GM23338 (cell line): ENCODE measurements around the gene GATAD2A. TPM values are rescaled to one million over a fixed set of nuclear protein-coding genes. Genes with fewer than 3 reads are reported as not detected.
A peak's percentile ranks its signal among the peaks of the same experiment; 100 is the strongest.

ENCODE experiments used
- ATAC-seq: fragments of 200-7000 bp; cut with Tn5 transposase; 3 replicates; pipeline ENCODE4 v1.9.1; 2020
- DNase-seq: peaks from one replicate; pipeline ENCODE4 v3.0.0-alpha.2; 2015; ENCODE audit warnings: low spot score
- H2AFZ ChIP-seq: fragments of 200-600 bp; sonication (generic); 2 replicates; pipeline ENCODE4 v1.8.0; 2016; ENCODE audit warnings: antibody characterized with exemption, mild to moderate bottlenecking, moderate library complexity
- H3F3A ChIP-seq: fragments of 200-600 bp; sonication (generic); replicated peaks from 2 replicates; pipeline ENCODE4 v1.8.0; 2017; ENCODE audit warnings: antibody characterized with exemption, mixed run types, low read depth
- H3K27ac ChIP-seq: fragments of 200-600 bp; sonication (generic); 2 replicates; pipeline ENCODE4 v1.6.1; 2016; ENCODE audit warnings: low read depth
- H3K27me3 ChIP-seq: fragments of 200-600 bp; sonication (generic); 2 replicates; pipeline ENCODE4 v1.8.0; 2016; ENCODE audit warnings: mild to moderate bottlenecking, mixed run types, moderate library complexity; ENCODE audit not compliant: insufficient read depth
- H3K36me3 ChIP-seq: fragments of 200-600 bp; sonication (generic); 2 replicates; pipeline ENCODE4 v1.8.0; 2016; ENCODE audit warnings: mild to moderate bottlenecking; ENCODE audit not compliant: insufficient read depth
- H3K4me1 ChIP-seq: fragments of 200-600 bp; sonication (generic); 2 replicates; pipeline ENCODE4 v1.8.0; 2016; ENCODE audit warnings: mild to moderate bottlenecking, moderate library complexity; ENCODE audit not compliant: insufficient read depth
- H3K4me2 ChIP-seq: fragments of 200-600 bp; sonication (generic); 2 replicates; pipeline ENCODE4 v1.7.1; 2017; ENCODE audit warnings: mixed run types
- H3K4me3 ChIP-seq: fragments of 200-600 bp; sonication (generic); 2 replicates; pipeline ENCODE4 v1.6.1; 2016; ENCODE audit warnings: mixed run types
- H3K79me2 ChIP-seq: fragments of 200-600 bp; sonication (generic); replicated peaks from 2 replicates; pipeline ENCODE4 v1.8.0; 2017; ENCODE audit warnings: mild to moderate bottlenecking; ENCODE audit not compliant: insufficient read depth
- H3K9me2 ChIP-seq: fragments of 200-600 bp; sonication (generic); 2 replicates; pipeline ENCODE4 v1.8.0; 2017; ENCODE audit not compliant: insufficient read depth
- H4K20me1 ChIP-seq: fragments of 200-600 bp; sonication (generic); replicated peaks from 2 replicates; pipeline ENCODE4 v1.8.0; 2017; ENCODE audit warnings: mild to moderate bottlenecking; ENCODE audit not compliant: insufficient read depth
- H3K27ac Mint-ChIP-seq: 2 replicates; pipeline ENCODE4 v1.8.0; 2020; ENCODE audit warnings: inconsistent platforms, mild to moderate bottlenecking, moderate library complexity, mixed read lengths
- H3K27me3 Mint-ChIP-seq: 3 replicates; pipeline ENCODE4 v1.8.0; 2022; ENCODE audit warnings: low read depth, mild to moderate bottlenecking, moderate library complexity, mixed read lengths, inconsistent platforms; ENCODE audit not compliant: insufficient read depth, poor library complexity
- H3K36me3 Mint-ChIP-seq: 3 replicates; pipeline ENCODE4 v1.8.0; 2021; ENCODE audit warnings: low read depth, mild to moderate bottlenecking, inconsistent platforms, moderate library complexity, mixed read lengths
- H3K4me1 Mint-ChIP-seq: 3 replicates; pipeline ENCODE4 v1.8.0; 2020; ENCODE audit warnings: mild to moderate bottlenecking, inconsistent platforms, mixed read lengths
- H3K4me3 Mint-ChIP-seq: 3 replicates; pipeline ENCODE4 v1.8.0; 2021; ENCODE audit warnings: moderate library complexity, mild to moderate bottlenecking, inconsistent platforms, mixed read lengths
- H3K9me3 Mint-ChIP-seq: 3 replicates; pipeline ENCODE4 v1.8.0; 2020; ENCODE audit warnings: moderate library complexity, mild to moderate bottlenecking, inconsistent platforms, mixed read lengths
- JUNB ChIP-seq: IDR thresholded peaks from one replicate; pipeline ENCODE4 v1.6.1; 2016; ENCODE audit warnings: antibody characterized with exemption; ENCODE audit not compliant: unreplicated experiment
- ZNF114 ChIP-seq: fragments of 250-450 bp; sonication (Bioruptor Pico); IDR thresholded peaks from 2 replicates; pipeline ENCODE4 v1.5.0; 2020; ENCODE audit warnings: mild to moderate bottlenecking, moderate library complexity
- ZNF331 ChIP-seq: fragments of 250-450 bp; sonication (Bioruptor Pico); IDR thresholded peaks from 2 replicates; pipeline ENCODE4 v1.5.0; 2020; ENCODE audit warnings: low read depth, mild to moderate bottlenecking, moderate library complexity
- ZNF462 ChIP-seq: fragments of 250-450 bp; sonication (Bioruptor Pico); IDR thresholded peaks from 2 replicates; pipeline ENCODE4 v1.5.0; 2020; ENCODE audit warnings: mild to moderate bottlenecking, moderate library complexity
- polyA plus RNA-seq: library from polyadenylated mRNA; unstranded; fragments of >200 nt; fragmentation: Nextera tagmentation; extraction: Ambion mirVana; gene quantifications from 2 replicates; pipeline ENCODE4 v1.2.1, GENCODE V29; 2016
- total RNA-seq: library from RNA; depleted of rRNA; stranded (reverse); fragments of >200 nt; shearing (Covaris generic); gene quantifications from 2 replicates; pipeline ENCODE4 v1.2.3, GENCODE V29; 2014

Gene GATAD2A
- total and polyA plus RNA-seq, 2 experiments from 2014 or later: 40.0 to 151 TPM

GRCh38 chr19:19418555-19419260 lies 13.2 kb downstream of the GATAD2A start:
- Histone ChIP-seq H2AFZ (no peak overlapping the region), H3F3A (0 out of 2 replicates have a peak, but pooled peaks cover 6% of the 10 kb centered on the region), H3K27me3 (no peaks in the 10 kb centered on the region), H3K4me3 (no peak overlapping the region), H4K20me1 (peaks cover 88% of the 10 kb centered on the region), H3K79me2 (peaks cover 100% of the 10 kb centered on the region), H3K4me2 (no peak overlapping the region), H3K9me2 (no peaks in the 10 kb centered on the region), H3K27ac (no peak overlapping the region), H3K36me3 (no peaks in the 10 kb centered on the region), H3K4me1 (peaks cover 23% of the 10 kb centered on the region)
- peaks cover 19% of the 10 kb centered on the region; the same call in 2 of the 3 replicates for H3K36me3 Mint-ChIP-seq
- DNase-seq: no peak
- no peak overlapping the region for H3K27ac Mint-ChIP-seq
- TF ChIP-seq JUNB (no peak), ZNF114 (CRISPR knock-in tag) (no peak), ZNF331 (CRISPR knock-in tag) (no peak), ZNF462 (CRISPR knock-in tag) (no peak)
- H3K4me1 Mint-ChIP-seq: peaks cover 47% of the 10 kb centered on the region
- peak; percentile 19 for ATAC-seq
- H3K4me3 Mint-ChIP-seq: no peak overlapping the region
- H3K27me3 Mint-ChIP-seq: peaks cover 21% of the 10 kb centered on the region
- H3K9me3 Mint-ChIP-seq: no peaks in the 10 kb centered on the region
